SKM-1 (cell line): ENCODE results near the gene OSR1.
A peak's percentile ranks its signal among the peaks of the same experiment; 100 is the strongest.
"Not testable (repeated sequence)": the region's sequence is repeated elsewhere in the genome, so short reads cannot be mapped to it uniquely, and the experiment has no call there.

ENCODE experiments used
- DNase-seq: peaks from one replicate; lab custom pipeline; 2025; ENCODE audit not compliant: unreplicated experiment; lab: John Stamatoyannopoulos, UW

Gene OSR1

DNA sequence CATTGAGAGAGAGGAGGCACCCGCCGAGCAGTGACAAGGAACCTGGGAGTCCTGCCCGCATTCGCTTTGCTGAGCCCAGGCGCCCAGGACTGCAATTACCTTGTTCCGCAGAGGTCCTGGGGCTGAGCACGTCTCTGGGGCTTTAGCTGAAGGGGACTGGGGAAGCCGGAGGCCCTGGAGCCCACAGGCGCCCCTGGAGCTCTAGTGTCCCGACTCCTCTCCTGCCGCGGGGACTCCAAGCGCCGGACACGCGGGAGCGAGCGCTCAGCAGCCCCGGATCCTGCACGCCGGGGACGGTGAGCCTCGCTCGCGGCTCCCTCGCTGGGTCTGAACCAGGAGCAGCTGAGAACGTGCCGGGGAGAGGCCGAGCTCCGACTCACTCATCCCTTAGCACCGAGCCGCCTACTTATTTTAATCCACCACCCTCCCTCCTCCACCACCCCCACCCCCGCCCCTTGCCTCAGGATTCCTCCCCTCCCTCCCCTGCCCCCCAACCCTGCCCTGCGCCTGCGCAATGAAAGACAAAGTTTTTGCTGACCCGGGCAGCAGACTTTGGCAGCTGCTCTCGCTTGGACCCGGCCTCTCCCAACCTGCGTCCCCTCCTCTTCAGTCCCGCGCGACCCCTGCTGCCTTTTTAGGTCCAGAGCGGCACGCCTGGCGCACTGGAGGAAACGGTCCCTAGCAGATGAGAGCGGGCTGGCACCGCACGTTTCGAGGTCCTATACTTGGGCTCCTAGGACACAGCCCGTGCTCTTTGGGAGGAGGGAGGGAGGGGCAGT lies at the start of gene OSR1:
Gene OSR1 (minus strand): TSS at position 382 of the 779 bp plus-strand sequence. CDS start 4,818 bp downstream, outside the sequence.
- no peak for DNase-seq

DNA sequence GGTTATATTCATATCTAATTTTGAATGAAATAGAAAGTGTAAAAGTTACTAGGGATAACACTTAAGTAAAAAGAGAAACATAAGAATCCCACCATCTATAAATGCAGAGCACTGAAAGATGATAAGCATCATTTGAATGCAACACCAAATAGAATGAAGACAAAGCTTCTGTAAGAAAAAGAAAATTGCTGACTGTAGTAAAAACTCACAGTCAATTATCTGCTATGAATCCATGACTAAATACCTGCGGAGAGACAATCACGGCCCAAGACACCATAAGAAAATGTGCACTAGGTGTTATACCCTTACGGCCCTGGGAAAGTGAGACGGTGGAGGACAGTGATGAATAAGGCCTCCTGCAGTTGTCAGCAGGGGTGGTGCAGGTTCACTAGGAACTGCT lies 45.4 kb upstream of the OSR1 start:
- DNase-seq: no peak

DNA sequence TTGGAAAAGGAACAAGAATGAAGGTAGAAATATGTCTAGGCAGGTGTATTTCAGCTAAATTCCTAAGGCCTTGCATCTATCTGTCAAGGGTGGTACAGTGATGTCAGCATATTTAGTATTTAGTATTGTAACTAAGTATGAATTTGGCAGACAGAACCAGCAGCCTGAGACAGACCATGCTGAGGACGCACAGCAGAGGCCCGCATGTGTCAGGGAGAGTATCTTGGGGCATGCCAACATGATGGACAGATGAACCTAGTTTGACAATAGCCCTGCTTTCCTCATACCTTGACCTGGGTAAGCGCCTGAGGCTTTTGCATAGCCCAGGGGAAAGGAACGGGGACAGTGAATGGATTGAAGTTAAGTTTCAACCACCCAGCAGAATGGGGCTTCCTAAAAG lies 33.8 kb upstream of the OSR1 start:
- no peak for DNase-seq

DNA sequence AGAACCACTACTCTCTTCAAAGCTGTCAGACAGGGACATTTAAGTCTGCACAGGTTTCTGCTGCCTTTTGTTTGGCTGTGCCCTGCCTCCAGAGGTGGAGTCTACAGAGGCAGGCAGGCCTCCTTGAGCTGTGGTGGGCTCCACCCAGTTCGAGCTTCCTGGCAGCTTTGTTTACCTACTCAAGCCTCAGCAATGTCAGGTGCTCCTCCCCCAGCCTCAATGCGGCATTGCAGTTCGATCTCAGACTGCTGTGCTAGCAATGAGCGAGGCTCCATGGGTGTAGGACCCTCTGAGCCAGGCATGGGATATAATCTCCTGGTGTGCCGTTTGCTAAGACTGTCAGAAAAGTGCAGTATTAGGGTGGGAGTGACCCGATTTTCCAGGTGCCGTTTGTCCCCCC lies 31.0 kb upstream of the OSR1 start:
- DNase-seq: not testable (repeated sequence)

DNA sequence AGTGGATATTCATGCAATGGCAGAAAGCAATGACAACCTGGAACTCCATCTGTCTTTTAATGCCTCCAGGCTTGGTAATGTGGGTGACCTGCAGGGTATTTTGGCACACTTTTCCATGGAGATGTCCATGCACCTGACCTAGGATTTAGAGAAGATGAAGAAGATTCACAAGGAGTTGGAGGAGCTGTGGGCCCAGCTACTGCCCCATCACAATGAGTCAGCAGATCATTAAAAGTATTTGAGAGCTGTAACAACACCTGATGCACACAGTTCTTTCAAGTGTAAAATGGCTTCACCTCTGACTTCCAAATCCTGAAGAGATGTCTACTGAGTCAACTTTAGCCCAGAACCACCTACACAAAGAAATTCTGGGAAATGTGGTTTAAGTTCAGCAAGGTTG lies 22.1 kb upstream of the OSR1 start:
- DNase-seq: no peak

DNA sequence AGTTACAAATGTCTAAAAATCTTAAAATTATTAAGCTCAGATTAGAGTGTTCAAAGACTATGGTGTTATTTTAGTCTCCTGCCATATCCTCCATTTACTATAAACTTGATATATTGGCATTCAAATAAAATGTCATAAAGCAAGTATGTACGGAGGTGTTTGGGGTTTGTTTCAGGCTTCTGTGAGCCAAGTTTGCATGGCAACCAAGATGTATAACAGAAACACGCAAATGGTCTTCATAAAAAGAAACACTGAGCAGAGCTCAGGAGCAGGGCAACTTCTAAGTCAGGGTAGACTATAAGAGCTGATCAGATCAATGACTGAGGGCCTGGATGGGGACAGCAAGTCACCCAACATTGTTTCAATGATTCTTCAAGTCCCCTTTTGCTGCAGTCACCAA lies 20.5 kb upstream of the OSR1 start:
- DNase-seq: no peak

DNA sequence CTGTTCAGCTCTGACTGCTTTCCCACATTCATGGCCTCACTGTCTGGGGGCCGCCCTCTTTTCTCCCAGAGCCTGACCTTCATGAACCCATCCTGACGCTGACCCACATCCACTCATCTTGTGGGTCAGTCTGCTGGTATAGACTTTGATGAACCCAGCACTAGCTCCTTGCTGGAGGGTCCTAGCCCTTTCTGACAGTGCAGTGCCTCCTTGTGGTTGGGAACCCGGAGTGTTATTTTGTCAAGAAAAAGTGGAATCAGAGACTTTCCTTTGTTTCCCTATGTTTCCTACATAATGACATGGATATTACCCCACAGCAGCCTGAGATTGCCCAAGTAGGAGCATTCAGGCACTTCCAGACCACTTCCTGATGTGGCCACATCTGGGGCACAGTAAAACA lies 19.3 kb upstream of the OSR1 start:
- DNase-seq: no peak

DNA sequence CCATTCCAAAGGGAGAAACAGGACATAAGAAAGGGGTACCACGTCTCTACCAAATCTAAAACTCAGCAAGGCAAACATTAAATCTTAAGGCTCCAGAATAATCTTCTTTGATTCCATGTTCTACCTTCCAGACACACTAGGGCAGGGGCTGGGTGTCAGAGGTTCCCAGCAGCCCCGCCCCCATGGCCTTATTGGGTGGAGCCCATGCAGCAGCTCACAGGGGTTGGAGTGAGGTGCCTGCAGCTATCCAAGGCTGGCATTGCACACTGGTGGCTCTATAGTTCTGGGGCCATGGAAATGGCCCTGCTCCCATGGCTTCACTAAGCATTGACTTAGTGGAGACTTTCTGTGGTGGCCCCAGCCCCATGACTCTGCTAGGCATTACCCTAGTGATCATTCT lies 14.9 kb upstream of the OSR1 start:
- DNase-seq: no peak

DNA sequence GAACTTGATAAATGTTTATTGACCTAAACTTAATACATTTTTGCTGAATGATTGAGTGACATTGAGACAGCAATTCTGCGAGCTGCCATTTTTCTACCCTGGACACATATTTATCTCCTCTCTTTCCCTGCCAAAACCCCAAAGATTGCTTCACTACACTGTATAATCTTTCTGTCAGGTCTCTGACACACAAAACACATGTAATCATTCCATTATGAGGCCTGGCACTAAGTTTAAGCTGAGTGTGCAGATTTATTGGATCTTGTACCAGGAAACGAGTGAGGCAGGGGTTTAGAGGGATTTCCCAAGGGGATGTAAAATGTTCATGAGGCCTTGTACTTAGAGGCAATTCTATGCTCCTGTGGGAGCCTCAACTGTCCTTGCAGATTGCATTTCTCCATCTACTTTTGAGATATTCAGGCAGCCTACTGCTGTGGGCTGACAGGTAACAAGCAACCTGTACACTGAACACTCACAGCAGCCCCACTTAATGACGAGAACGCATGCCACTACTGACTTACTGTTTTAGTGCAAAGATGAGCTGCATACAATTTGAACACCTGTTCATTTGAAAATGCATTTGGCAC lies 13.7 kb upstream of the OSR1 start:
- DNase-seq: no peak

DNA sequence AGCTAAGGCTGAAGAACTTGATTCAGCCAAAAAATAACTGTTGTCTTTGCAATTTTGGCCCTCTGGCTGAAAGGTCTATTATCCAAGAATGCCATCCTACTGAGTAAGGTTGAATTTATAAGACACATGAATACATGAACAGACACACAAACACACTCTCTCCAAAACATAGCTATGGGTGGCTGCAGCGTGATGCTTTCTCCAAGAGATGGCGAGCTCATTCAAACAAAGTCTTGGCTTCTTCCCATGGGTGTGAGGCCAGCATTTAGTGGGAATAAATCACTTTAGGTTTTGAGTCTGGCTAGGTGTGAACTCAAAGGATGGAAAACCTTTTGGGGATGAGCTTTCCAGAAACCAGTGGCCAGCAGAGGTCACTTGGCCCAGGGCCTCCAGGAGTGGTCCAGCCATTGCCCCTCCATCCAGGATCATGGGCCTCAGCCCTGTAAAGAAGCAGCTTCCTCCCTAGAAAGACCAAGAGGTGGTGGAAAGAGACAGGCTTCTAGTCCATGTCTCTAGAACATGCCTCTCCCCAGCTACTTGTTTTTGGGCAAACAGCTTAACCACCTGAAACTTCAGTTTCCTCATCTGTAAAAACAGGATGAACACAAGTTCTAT lies 11.0 kb upstream of the OSR1 start:
- DNase-seq: no peak

DNA sequence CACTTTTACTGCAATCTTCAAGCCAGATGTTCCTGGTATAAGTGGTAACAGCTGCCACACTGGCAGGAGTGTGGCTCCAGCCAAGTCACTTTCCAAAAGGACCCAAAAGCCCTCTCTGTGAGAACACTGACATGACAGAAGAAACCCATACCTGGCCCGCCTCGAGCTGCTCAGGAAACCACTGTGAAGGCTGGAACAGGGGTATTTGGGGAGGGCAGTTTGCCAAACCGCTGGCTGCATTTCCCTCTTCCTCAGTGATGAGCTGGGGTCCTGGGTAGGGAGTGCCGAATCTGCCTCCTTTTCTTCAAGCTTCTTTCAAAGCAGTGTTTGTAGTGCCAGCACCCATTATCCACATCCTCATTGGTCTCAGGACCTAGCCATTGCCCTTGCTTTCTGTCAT lies 10.3 kb upstream of the OSR1 start:
- DNase-seq: no peak

DNA sequence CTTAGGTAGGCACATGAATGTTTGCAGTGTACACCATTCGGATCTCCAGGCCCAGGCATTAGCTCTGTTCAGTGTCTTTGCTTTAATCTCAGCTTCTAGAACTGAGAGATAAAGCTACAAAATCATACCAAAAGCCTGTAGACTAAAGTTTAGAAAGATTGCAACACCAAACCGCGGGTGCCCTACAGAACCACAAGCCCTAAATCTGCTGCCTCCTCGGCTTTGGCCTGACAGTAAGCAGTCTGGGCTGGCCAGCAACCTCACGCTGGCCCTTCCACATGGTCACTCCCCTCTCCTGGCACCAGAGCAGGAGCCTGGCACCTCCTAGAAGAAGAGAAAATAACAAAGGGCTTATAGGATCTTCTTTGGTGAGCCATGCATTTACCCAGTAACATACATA lies 8.9 kb upstream of the OSR1 start:
- DNase-seq: no peak

DNA sequence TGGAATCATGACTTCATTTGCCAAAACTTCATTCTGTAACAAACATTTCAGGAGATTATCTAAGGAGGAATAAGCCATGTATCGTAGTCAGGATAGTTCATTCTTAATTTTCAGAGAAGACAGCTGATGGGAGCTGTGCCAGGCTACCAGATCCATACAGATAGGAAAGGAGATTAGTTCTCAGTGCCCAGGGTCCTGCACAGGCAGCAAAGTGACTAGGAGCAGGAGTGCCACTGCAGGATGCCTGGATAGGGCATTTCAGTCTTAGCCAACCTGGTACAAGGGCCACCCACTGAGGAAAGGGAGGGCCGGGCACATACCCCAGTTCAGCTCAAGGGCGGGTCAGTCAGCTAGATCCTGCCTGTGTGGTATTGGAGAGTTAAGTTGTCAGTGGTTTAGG lies 6.7 kb upstream of the OSR1 start:
- no peak for DNase-seq

DNA sequence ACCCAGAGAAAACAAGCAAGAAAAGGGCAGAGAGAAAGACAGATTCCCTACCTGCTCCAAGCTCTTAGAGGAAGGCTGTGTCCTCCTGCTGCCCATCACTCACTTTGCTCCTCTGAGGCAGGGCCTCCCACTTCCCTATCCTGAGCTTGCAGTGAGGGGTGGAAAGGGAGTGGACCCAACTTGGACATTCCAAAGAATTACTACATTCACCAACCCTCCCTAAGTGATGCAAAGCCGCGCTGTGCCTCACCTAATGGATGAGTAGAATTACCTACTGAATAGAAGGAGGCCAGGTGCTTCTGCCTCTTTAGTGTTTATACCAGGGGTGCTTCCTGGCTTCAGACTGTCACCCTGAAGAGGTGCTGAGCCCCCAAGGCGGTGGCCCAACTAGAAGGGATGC lies 5.6 kb upstream of the OSR1 start:
- DNase-seq: no peak

DNA sequence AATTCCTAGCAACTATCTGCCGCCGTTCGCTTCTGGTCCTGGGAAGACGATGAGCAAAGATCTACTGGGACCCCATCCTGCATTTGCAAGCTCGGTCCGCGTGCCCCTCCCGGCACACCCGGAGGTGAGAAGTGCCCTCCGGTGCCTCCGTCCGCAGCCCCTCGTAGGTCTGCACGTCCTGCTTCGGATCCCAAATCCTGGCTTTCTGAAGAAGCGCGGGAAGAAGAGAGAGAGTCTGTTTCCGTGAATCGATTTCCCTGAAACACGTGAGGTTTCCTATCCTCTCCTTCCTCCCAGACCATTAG lies 5.0 kb upstream of the OSR1 start:
- DNase-seq: no peak

DNA sequence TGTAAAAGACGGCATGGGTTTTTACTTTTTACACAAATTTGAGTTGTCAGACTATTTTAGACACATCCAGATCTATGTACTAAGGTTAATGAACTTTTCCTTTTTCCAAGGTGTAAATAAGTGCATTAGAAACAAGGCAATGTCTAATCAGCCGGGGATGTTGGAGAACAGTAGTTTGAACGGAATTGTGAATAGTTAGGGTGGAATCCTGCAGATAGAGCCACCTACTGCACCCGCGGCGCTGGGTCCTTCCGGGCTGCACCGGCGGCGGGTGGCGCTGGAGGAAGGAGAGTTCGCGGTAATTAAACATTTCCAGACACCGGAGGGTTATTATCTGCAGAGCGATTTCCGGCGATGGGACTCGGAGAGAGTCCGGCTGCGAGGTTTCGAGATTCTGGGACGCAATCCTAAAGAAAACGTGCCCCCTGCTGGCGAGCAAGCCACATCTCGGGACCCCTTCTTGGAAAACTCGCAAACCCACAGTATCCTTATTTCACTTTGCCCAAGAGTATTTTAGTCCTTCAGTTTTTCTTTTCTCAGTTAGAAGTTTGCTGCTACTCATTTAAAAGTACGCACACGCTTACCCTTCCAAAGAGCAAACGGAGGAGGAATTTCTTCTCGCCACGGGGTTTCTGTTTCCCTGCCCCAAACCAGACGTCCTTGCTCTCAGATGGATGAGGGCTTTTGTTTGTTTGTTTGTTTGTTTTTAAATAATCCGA lies 4.5 kb upstream of the OSR1 start:
- peak; percentile 59 for DNase-seq

DNA sequence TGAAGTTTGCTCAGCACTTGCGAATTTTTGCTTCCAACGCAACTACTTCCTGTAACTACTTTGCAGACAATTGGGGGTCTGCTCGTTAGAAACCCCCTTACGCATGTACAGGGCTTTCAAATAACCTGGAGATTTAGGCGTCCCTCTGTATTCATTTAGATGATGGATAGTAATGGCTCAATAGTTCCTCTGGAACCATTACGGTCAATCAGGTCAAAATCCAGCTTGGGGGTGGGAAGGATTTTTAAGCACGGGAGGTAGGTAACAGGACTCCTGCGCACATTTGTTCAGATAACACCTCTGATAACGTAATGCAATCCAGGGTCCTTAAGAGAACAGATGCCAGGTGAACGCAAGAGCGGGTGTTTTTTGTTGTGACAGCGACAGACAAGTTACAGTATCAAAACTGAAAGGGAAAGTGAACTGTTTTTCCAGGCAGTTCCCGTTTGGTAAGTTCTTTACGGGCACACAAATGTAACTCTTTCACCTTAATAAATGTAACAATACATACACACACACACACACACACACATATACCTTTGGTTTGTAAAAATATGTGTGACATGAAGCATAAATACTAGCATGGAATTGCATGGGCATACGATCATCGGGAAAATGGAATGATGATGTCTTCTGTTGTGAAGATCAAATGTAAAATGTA lies 3.8 kb upstream of the OSR1 start:
- DNase-seq: no peak

DNA sequence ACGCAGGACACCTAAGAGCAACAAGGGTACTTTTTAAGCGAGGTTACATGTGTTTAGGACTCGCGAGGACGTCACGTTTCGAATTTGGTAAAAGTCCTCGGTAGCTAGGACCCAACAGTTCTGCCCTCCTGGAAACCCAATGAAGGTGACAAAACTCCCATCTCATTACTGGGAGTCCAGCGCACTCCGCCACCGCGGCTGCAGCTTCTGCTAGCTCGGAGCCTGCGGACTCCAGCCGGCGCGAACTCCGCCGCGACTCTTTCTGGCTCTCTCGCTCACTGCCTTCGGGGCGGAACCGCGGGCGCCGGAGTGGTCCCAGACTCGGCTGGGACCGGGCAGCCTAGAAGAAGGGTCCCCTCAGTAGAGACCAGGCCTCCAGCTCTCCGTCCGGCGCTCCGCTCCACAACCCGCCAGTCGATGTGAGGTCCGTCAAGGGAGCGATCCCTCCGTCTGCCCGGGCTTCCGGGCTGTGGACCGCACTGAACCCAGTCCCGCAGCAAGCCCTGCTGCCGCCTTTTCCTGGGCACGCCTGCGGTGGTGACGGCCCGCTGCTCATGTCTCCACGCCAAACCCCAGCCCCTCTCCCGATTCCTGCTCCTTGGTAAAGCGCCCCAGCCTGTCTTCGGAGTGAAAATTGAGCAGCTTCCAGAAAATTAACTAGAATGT lies 3.0 kb upstream of the OSR1 start:
- no peak for DNase-seq

DNA sequence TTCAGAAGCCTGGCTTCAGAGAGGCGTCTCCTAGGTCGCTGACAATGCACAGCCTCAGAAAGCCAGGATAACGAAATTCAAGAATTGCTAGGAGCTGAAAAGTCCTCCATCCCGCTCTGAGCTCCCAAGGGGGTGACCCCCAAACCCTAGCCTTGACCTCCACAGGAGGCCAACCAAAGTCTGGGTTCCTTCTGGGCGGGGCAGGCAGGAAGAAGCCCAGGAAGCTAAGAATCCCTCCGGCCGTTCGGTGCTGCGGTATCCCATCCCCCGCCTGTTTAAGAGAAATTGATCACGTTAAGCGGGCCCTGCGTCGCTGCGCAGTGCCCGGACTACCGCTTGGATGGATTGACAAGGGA lies 2.5 kb upstream of the OSR1 start:
- DNase-seq: no peak

DNA sequence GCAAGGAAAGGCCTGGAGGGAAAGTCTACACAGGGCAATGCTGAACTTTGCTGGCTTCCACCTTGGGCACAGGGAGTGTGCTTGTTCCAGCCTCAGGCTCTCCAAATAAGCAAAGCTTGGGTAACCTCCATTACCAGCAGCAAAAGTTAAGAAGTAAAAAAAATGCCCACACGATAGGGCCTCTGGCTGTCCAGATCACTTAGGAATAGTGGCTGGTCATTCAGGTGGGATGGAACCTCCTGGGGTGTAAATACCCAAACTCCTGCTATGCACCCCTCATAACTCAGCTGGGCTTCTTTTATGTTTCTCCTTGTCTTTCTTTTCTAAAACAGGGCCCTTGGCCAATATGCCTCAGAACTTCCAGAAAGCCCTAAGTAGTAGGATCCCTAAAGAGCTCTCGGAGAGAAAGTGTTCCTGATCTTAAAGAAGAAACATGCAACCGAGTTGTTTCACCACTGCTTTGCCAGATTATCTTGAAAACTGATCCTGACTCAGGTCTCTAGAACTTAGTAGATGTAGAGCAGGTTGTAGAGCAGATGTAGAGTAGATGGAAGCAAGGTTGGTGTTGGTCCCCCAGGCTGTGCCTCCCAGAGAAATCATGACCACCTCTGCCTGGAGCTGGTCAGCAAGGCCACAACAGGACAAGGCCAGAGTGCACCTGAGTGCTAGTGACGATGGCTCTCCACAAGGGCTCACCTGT lies 2.0 kb upstream of the OSR1 start:
- DNase-seq: no peak

DNA sequence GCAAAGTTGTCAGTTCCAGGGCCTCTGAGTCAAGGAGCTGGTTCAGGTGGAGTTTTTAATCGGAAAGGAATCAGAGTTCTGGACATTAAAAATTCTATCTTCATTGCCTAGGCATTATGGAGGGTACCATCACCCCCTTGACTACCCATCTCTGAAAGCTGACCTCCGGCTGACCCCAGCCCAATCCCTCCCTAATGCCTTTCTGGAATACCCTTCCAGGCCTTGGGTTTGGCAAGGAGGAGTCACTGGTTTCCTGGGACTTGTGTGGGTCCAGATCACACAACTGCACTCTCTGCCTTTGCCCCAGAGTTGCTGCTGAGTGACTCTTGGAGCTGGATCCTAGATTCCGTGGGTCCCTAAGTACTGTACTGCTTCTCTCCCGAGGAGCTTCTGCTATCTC lies 1.0 kb upstream of the OSR1 start:
- DNase-seq: no peak
